ENCODE measurements around the gene ATG14.
"Not testable (repeated sequence)": the region's sequence is repeated elsewhere in the genome, so short reads cannot be mapped to it uniquely, and the experiment has no call there.

Gene ATG14

DNA sequence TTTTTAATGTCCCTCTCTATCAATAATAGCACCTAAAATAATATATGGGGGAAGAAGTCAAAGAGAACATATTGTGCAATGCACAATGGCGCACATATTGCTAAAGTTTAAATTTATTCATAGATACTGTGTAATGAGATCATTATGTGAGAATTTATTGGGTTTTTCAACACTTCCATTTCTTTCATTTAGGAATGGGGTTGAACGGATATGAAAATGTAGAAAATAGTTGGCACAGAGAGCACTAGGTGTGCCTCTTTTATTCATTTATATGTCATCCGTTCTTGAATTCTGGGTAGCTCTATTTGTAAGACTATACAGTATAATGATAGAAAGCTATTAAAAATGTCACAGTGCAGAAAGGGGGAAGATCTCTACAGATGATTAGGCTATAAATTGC, 63.9 kb downstream of the ATG14 start:
- no peak for DNase-seq

- DNase-seq: no peak
Measured at GRCh38 chr14:55347040-55347439, 64.6 kb downstream of the ATG14 start.

DNA sequence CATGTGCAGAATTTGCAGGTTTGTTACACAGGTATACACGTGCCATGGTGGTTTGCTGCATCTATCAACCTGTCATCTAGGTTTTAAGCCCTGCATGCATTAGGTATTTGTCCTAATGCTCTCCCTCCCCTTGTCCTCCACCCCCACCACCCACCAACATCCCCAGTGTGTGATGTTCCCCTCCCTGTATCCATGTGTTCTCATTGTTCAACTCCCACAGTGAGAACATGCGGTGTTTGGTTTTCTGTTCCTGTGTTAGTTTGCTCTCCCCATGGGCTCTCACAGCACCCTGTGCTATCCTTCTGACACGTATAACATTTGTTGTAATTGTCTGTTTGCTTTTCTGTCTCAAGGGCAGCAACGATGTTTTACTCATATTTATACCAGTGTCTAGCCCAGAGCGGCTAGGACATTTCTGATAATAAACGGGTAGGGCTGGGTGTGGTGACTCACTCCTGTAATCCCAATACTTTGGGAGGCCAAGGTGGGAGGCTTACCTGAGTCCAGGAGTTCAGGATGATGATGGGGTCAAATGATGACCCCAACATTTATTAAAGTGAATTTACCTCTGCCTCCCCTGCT, 67.0 kb downstream of the ATG14 start:
- not testable (repeated sequence) for DNase-seq

DNA sequence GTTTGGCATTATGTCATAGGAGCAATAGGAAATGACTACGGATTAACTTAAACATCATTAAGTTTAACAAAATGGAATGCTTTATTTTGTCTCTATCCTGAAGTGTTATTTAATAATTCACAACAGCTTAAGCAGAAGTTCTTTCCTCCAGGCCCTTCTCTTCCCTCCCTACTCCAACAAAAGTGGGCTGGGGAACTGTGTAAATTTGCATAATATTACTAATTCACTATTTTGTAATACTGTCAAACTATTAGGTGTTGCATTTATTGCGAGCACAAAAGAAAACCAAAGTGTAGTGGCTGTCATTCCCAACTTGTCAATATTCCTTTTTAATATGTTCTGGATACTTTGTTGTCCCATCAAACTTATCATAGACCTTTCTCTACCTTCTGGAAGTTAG, 69.8 kb downstream of the ATG14 start:
- no peak for DNase-seq

DNA sequence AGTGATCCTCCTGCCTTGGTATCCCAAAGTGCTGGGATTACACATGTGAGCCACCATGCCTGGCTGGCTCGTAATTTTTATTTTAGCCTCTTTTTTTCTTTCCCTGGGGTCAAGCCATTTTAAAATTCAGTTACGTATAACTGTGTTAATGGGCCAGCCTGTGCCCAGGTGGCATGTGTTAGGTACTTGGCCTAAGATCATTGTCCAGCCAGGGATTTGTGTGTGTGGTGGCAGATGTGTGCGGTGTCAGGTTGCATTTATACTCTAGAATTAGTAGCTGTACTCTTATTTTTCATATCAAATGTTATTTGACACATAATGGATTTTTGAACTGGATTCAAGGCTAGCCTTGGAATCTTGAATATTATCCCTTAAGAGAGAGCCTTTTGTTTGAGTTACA, 71.1 kb downstream of the ATG14 start:
- no peak for DNase-seq

DNA sequence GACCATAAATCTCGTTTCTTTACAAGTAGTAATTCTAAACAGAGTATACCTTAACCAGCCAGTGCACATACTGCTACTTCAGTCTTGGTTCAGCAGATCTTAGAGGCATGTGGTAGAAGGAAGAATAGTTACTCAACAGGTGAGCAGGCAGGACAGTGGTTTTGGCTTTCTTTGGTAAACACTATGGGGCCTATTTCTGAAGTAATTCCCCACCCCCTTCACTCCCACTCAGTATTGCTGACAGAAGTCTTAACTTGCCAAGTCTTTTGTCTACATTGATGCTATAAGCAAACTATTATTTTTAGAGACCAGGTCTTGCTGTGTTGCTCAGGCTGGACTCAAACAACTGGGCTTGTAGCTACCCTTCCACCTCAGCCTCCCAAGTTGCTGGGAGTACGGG, 71.9 kb downstream of the ATG14 start:
- DNase-seq: no peak

DNA sequence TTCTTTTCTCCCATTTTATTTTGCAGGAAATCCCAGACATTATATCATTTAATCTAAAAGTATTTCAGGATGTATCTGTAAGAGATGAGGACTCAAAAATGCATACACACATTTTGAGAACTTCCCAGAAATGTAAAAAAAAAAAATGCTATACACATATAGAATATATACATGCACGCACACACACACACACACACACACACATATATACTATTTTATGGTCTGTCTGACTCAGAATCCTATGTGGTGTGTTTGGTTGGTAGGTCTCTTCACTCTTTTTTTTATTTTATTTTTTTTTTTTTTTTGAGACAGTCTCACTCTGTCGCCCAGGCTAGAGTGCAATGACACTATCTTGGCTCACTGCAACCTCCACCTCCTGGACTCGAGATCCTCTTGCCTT, 74.9 kb downstream of the ATG14 start:
- no peak for DNase-seq

- no peak for DNase-seq
Measured at GRCh38 chr14:55336162-55336561, 75.5 kb downstream of the ATG14 start.

- no peak for DNase-seq
Measured at GRCh38 chr14:55333711-55334485, 77.7 kb downstream of the ATG14 start.

GRCh38 chr14:55332654-55333570, 78.7 kb downstream of the ATG14 start:
- no peak for DNase-seq

DNA sequence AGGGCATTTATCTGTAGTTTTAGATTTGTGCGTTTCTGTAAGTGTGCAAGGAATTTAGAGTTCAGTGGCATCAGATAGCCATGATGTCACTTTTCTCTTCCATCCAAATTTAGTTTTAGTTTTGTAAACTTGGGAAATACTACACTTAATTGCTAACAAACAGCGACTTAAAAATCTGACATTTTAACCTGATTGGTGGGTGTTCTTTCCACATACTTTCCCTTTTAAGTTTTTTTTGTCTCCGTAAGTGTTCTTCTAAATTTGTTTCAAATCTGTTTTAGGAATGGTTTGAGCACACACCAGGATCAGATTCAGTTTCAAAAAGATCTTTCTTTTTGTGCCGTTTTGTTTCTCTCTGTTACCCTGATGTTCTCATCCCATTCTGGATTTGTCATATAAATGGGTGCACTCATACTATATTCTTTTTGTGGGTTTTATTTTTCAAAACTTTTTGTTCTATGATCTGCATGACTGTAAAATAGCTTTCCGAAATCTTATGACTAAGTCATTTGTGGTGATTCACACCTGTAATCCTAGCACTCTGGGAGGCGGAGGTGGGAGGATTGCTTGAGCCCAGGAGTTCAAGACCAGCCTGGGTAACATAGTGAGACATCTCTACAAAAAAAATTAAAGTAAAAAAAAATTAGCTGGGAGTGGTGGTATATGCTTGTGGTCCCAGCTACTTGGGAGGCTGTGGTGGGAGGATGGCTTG, 81.5 kb downstream of the ATG14 start:
- DNase-seq: no peak

DNA sequence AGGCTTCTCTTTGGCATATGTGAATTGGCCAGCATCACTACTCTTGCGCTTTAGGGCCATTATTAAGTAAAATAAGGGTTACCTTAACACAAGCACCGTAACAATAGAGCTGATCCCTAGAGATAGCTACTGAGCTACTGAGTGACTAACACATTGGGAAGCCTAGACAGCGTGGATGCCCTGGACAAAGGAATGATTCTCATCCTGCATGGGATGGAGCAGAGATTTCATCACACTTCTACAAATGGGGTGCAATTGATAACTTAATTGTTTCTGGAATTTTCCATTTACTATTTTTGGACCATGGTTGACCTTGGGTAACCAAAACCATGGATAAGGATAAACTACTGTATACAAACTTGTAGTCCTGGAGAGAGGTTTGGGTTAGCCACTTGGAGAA, 83.3 kb downstream of the ATG14 start:
- DNase-seq: no peak

GRCh38 chr14:55327179-55327578, 84.5 kb downstream of the ATG14 start:
- peak in 1 of 2 experiments; percentile 9 for DNase-seq

GRCh38 chr14:55324812-55325211, 86.8 kb downstream of the ATG14 start:
- DNase-seq: no peak

DNA sequence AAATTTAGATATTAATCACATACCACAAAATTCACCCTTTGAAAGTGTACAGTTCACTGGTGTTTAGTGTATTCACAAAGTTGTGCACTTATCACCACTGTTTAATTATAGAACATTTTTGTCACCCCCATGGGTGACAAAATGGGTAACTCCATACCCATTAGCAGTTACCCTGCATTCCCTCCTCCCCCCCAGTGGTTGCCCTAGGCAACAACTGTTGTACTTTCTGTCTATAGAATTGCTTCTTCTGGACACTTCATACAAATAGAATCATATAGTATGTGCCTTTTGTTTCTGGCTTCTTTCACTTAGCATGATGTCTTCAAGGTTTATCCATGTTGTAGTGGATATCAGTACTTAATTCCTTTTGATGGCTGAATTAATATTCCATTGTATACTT, 87.7 kb downstream of the ATG14 start:
- DNase-seq: no peak

GRCh38 chr14:55318694-55319093, 92.9 kb downstream of the ATG14 start:
- DNase-seq: no peak

DNA sequence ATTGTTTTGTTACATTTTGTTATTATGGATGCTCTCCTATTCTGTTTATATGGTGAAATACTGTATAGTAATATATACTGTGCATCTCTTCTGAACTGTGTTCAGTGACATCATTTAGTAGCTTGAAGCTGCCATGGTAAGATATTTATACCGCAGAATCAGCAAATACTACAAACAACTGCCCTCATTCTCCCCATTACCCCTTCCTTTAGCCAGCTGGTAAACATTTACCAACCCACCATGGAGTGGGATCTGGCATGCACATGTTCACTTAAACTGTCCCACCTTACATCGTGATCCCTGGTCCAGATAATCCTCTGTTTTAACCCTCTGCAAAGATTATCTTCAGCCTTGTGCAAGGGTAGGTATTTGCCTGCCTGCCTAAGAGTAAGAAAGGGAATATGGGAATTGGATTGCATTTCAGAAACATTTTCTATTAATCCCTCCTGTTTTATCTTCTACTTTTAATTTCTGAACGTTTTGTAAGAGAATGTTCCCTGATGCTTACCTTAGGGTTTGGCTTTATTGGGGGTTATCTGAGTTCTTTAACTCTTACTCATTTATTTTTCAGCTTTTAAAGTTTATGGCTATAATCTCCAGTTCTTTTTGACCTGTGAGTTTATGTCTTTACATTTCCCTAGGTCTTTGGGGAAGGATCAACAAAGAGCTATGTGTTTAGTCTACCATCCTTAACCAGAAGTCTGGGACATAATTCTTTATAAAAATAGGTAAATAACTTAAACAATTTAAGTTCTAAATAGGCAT, 93.9 kb downstream of the ATG14 start:
- no peak for DNase-seq

- DNase-seq: no peak
Measured at GRCh38 chr14:55316564-55316963, 95.1 kb downstream of the ATG14 start.

Measured in Kasumi-1 (cell line).